Germinal center (tissue), 1 donor: Measurements from ENCODE around the gene TCAIM.
"Not testable (repeated sequence)": the region's sequence is repeated elsewhere in the genome, so short reads cannot be mapped to it uniquely, and the experiment has no call there.

Experiments
- DNase-seq: peaks from one replicate; pipeline ENCODE4 v3.0.0; 2012; ENCODE audit warnings: mixed read lengths, low spot score

The TCAIM gene

DNA sequence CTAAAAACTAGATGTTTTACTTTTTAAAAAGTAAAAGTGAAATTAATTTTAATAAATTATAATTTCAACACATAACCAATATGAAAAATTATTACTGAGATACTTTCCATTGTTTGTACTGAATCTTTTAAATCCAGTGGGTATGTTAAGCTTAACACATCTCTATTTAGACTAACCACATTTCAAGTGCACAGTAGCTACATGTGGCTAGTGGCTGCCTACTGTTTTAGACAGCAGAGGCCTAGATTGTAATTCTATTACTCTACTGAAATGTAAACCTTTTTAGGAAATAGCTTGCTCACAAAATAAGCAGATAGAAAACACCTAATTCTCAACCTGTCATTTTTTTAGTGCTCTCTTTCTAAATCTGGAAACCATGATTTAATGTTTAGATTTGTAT is 4.9 kb downstream of the TCAIM start:
- no peak for DNase-seq

DNA sequence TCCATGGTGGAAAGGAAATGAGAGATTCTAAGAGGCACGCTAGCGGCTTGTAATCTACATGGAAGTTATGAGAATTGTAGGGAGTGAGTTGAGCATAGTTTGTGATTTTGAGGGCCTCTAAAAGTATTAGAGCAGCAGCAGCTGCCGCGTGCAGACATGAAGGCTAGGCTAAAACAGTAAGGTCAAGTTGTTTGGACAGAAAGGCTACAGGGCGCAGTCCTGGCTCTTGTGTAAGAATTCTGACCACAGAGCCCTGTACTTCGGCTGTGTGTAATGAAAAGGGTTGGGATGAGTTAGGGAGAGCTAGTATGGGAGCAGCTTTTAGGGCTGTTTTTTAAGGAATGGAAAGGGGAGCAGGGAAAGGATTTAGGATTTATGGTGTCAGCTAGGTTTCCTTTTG is 8.0 kb downstream of the TCAIM start:
- not testable (repeated sequence) for DNase-seq

DNA sequence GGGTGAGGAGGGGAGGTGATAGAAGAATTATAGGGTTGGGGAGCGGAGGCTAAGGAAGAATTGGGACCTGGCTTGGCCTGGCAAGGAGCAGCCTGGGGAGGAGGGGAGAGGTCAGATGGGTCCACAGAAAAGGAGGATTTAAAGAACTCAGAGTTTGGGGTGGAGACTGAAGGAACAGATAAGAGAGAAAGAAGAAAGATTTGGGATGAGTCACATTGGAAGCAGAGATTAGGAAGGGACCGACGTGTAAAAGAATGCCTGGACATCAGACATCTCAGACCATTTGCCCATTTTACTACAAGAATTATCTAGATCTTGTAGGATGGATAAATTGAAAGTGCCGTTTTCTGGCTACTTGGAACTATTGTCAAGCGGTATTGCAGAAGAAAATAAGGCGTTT is 10.4 kb downstream of the TCAIM start:
- no peak for DNase-seq

DNA sequence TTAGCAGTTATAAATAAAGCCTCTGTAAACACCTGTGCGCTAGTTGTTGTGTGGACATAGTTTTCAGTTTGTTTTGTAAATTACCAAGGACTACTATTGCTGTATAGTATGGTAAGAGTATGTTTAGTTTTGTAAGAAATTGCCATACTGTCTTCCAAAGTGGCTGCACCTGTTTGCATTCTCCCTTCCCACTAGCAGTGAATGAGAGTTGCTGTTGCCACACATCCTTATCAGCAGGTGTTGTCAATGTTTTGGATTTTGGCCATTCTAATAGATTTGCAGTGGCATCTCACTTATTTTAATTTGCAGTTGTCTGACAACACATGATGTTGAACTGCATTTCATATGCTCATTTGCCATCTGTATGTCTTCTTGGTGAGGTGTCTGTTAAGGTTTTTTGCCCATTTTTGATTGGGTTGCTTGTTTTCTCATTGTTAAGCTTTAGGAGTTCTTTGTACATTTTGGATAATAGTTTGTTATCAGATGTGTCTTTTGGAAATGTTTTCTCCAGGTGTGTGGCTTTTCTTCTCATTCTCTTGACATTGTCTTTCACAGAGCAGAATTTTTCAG is 14.9 kb downstream of the TCAIM start:
- DNase-seq: no peak

DNA sequence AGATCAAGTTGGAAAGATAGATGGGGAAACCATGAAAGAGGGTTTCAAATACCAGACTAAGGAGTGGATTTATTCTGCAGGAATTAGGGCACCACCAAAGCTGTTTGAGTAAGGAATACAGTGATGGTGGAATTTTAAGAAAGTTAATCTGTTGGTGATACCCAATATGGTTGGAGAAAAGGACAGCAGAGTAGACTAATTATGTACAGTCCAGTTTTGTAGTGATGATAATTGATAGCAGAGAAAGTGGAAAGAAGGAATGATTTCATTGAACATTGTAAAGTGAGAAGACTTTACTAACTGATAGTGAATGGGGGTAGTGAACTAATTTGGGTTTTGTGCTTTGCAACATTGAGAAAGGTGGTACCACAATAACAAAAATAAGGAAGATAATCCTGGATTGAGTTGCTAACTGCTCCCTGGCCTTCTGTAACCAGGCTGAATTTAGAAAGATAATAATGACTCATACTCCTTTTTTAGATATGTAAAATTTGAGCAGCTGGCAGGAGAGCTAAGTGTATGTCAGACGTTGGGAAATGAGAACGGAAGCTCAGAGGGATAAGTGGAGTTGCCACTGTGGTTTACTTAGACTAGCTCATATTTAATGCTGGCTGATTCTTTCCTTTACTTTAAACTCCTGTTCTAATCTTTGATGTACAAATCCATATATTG is 16.9 kb downstream of the TCAIM start:
- DNase-seq: no peak

DNA sequence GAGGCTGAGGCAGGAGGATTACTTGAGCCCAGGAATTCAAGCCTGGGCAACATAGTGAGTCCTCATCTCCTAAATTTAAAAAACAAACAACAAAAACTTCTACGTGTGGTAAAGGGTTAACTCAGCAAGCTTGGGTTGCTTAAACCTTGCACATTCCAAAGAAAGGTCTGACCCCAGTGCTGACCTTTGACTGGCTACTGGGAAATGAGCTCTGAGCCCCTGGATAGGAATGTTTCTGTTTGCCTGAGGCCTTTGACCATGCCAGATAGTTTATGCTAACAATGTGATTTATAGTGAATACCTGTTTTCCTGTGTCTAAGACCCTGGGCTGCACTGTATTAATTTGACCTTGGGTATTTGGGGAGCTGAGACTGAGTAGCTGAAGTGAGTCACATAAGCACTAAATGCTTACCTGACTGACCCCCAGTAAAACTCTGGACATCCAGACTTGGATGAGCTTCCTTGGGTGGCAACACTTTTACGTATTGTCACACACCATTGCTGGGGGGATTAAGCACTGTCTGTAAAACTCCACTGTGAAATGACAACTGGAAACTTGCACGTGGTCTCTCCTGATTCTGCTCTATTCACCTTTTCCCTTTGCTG is 20.7 kb downstream of the TCAIM start:
- no peak for DNase-seq

DNA sequence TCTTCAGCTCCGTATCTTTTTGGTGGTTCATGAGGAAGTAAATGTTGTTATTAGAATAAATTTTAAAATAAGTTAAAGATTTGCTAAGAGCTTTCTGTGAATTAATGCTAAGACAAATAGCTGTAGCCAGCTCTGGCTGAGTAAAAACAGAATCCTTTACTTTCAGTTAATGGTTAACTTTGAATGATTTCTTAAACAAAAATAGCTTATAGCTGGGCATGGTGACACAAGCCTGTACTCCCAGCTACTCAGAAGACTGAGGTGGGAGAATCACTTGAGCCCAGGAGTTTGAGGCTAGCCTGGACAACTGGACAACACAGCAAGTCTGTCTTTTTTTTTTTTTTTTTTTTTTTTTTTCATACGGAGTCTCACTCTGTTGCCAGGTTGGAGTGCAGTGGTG is 25.0 kb downstream of the TCAIM start:
- no peak for DNase-seq

DNA sequence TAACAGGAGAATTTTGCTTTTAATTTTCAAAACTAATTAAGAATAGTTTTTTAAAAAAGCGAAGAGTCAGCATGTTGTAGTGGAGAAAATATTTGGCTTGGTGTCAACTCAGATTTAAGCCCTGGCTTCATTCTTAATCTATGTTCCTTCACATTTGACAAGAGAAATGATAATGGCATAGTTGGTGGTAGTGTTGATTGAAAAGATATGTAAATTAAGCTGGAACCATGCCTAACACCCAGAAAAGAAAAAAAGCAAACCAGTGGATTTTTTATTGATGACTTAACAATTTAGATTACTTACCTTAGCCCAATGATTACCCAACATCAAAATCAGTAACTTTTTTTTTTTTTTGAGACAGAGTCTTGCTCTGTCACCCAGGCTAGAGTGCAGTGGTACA is 27.4 kb downstream of the TCAIM start:
- no peak for DNase-seq

DNA sequence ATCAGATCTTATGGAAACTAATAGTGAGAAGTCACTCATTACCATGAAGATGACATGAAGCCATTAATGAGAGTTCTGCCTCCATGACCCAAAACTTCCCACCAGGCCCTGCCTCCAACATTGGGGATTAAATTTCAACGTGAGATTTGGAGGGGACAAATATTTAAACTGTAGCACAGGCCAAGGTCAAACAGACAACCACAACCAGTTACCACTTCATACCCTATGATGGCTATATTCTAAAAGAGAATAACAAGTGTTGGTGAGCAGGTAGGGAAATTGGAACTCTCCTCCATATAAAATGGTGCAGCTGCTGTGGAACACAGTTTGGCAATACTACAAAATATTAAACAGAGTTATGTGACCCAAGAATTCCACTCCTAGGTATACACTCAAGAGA is 36.9 kb downstream of the TCAIM start:
- DNase-seq: no peak

DNA sequence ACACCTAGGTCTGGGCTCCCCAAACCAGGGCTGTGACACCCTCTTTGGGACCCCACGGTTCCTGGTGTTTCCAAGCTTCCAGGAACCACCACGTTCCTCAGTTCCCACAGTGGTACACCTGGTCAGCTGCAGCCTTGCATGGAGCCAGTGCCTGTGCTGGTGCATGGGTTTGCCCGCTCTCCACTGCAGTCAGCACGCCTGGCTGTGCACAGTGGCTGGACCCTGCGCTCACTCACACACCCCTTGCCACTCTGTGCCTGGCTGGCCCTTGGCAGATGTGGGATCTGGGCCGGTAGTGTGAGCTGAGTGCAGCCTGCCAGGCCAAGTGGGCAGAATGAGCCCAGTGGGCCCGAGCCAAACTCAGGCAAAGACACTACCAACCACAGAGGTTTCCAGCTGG is 48.8 kb downstream of the TCAIM start:
- DNase-seq: no peak

DNA sequence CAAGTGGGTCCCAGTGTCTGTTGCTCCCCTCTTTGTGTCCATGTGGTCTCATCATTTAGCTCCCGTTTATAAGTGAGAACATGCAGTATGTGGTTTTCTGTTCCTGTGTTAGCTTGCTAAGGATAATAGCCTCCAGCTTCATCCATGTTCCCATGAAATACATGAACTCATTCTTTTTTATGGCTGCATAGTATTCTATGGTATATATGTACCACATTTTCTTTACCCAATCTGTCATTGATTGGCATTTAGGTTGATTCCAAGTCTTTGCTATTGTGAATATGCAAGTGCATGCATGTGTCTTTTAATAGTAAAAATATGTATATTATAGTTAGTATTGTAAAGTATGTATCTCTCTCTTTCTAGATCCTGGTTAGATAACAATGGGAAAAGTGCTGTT is 53.9 kb downstream of the TCAIM start:
- no peak for DNase-seq

DNA sequence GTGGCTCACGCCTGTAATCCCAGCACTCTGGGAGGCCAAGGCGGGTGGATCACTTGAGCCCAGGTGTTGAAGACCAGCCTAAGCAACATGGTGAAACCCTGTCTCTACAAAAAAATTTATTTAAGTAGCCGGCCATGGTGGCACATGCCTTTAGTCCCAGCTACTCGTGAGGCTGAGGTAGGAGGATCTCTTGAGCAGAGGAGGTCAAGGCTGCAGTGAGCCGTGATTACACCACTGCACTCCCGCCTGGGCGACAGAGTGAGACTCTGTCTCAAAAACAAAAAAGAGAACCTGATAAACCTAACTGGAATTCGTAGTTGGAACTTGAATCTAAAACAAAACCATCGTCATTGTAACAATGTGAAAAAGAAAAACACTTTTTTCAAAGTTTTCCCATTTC is 57.1 kb downstream of the TCAIM start:
- DNase-seq: no peak

DNA sequence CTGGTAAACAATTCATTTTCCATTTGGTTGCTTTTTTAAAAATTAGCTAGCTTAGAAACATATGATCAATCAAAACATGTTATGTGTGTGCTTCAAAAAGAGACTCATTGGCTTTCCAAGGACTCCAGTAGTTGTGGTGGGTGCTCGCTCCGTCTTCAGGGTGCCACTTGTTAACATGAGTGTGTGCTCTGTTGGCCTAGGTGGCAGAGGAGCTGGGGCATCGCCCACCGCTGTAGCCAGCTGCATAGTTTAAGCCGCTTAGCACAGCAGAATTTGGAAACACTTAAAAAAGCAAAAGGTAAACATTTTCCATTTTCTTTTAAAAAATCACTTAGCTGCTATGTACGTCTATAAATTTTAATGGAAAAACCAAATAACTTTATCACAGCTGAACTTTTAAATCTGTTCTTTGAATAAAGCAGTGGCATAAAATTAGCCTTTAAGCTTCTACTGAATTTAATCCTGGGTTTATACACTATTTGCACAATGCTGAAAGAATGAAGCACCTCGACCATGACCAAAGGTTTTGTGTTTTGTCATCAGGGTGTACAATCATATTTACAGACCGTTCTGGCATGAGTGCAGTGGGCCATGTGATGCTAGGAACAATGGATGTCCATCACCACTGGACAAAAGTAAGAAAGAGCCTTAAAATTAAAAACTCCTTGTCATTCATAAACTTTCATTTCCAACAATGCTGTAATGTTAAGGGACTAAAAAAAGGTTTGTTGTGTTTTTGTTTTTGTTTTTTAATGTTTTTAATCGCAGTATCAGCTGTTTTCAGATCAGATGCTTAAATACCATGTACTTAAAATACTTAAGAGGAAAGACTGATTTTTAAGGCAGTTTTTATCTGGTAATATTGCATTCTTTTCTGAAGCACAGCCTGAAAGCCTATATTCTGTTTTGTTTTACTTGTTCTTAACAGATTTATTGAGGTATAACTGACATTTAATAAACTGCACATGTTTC is 57.9 kb downstream of the TCAIM start:
- no peak for DNase-seq

DNA sequence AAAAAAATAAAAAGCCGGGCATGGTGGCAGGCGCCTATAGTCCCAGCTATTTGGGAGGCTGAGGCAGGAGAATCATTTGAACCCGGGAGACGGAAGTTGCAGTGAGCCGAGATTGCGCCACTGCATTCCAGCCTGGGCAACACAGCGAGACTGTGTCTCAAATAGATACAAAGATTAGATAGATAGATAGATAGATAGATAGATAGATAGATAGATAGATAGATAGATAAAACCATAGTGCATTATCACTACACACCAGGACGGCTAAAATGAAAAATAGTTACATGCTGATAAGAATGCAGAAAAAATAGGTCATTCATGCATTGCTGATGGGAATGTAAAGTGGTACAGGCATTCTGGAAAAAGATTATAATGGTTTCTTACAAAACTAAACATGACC is 59.7 kb downstream of the TCAIM start:
- not testable (repeated sequence) for DNase-seq

DNA sequence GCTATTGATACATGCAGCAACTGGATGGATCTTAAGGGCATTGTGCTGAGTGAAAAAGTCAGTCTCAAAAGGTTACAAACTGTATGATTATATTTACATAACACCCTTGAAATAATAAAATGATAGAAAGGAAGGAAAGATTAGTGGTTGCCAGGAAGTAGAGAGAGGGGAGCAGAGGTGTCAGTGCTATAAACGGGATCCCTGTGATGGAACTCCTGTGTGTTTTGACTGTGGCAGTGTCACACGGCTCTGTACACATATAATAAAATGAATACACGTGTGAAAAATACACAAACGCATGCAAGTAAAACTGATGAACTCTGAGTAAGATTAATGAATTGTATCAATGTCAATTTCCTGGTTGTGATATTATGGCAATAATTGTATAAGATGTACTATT is 60.3 kb downstream of the TCAIM start:
- DNase-seq: no peak

DNA sequence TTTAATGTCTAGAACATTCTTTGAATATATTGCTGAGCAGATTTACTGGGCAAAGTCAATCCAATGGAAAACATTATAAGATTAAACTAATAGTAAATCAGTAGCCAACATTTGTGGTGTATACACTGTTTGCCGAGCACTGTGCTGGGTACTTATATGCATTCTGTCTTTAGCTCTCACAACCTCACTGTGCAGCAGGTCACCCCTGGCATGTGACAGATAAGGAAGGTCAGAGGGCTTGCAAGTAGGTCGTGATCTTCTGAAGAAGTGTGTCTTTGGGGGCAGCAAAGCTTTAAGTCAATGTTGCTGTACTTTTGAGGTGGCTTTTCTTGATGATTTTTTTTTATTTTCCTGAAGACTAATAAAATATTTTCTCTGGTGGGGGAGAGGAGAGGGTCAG is 62.2 kb downstream of the TCAIM start:
- DNase-seq: no peak

DNA sequence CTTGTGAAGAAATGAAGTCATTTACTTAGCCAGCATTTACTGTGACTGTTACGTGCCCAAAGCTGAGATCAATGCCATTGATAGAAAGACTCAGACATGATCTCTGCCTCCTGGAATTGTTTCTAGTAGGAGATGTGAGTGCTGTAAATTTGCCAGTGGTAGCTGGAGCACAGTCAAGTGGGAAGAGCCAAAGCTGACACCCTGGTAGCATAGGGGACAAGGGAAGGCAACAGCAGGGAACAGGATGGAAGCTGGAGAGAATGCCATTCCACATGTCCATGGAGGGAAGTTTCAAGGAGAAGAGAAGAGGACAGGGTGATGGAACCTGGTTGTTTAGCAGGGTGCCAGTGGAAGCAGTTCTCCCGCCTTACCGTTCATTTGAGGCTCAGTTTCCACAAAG is 64.0 kb downstream of the TCAIM start:
- DNase-seq: no peak

DNA sequence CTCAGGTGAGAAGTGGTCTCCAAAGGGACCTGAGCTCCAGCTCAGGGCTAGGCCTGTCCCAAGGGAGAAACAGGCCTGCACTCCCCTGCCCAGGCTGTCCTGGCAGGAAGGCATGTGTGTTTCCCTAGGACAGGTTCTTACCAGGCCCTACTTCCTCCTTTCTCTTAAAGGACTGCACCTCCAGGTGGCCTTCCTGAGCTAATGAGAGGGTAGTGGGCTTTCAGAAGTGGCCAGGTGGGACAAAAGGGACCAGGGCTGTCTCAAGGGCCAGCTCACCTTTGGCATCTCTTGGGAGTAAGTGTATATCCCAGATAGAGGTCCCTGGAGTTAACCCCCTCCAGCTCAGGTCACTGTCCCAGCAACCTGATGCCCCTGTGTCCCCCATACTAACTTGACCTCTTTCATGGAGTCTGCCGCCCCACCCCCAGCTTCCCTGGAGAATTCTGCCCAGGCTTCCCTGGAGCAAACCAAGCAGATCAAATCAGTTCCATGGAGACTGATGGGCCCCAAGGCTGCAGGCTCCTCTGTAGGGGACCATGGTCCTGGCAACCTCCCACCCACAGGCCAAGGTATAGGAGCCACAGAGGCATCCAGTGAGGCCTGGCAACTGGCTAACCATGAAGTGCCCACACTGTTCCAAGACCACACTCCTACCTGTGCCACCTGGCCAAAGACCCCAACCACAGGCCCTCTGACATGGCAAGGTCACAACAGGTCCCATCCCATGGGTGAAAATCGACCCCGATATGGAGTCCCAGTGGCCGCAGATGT is 71.3 kb downstream of the TCAIM start:
- DNase-seq: no peak

DNA sequence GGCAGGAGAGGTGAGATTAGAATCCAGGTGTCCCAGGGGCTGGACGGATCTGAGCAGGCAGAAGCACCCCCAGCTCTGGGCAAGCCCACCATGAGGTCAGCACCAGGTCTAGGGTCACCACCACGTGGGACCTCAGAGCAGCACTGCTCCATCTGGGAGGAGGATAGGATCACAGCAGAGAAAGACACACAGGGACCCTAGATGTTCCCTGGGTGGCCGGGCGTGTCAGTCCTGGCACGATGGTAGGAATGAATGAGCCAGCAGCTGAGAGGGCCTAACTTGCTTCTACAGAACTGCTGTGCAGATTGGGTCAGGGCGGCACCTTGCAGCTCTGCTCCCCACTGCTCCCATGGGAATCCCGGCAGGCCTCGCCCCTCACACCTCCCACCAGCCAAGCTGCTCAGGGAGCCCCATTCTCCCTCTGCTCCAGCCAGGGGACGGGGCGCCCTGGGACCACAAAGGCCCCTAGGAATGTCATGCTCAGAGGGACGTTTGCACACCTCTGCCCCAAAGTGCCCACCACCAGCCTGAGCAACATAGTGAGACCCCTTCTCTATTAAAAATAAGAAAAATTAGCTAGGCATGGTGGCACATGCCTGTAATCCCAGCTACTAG is 72.6 kb downstream of the TCAIM start:
- no peak for DNase-seq

DNA sequence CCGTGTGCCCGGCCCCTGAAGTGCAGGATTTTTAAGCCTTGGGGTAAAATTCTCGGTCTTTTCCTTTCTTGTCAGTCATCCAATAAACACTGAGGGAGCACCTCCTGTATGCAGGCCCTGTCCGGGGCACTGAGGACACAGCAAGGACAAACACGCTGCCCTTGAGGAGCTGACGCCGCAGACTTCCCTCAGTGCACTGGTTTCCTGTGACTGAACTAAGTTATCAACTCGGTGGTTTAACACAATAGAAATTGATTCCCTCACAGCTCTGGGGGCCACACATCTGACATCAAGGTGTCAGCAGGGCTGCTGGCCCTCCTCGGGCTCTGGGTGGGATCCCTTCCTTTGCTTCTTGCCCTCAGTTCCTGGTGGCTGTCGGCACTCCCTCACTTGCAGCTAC is 73.8 kb downstream of the TCAIM start:
- DNase-seq: no peak

DNA sequence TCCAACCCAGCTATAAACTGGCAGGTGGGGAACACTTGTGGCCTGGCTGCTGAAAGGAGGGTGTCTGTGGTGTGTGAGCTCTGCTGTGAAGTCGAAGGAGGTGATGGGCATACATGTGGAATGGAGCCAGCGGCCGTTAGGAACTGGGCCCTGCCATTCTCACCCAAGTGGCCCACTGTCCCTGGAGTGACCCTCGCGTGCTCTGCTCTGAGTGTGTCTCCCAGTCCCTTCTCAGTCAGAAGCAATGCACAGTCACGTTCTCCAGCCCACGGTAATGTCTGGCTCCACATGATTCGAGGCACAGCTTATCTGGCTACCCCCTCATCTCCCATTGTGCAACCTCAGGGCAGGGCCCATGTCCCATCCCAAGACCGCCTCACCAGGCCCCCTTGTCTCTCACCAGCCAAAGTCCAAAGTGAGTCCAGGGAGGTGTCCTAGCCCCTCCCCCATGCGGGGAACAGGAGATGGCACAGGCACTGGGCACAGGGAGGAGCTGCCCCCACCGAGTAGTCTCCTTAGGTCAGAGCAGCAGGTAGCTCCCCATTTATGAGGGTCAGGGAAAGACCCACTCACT is 76.0 kb downstream of the TCAIM start:
- DNase-seq: no peak
